Germinal center (tissue), 1 donor: Measurements from ENCODE around the gene GRIN1.

Source experiments
- DNase-seq: peaks from one replicate; pipeline ENCODE4 v3.0.0; 2012; ENCODE audit warnings: mixed read lengths, low spot score

The GRIN1 gene

DNA sequence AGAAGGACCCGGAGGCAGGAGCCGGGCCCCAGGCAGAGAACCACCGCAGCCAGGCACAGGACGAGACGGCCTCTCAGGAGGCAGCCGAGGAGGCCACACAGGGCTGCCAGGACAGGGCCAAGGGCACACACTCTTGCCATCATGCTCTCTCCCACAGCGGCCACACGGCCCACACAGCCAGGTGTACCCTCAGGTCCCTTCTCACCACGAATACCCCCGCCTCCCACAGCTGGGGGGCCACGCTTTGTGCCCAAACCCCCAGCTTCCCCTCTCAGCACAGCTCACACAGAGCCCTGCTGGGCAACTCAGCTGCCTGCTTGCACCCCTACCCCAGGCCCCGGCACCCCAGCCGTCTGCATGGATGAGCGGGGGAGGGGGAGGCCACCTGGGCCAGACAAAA is 54.8 kb downstream of the GRIN1 start:
- no peak for DNase-seq

GRCh38 chr9:137194388-137194787 is 55.4 kb downstream of the GRIN1 start:
- DNase-seq = no peak

DNA sequence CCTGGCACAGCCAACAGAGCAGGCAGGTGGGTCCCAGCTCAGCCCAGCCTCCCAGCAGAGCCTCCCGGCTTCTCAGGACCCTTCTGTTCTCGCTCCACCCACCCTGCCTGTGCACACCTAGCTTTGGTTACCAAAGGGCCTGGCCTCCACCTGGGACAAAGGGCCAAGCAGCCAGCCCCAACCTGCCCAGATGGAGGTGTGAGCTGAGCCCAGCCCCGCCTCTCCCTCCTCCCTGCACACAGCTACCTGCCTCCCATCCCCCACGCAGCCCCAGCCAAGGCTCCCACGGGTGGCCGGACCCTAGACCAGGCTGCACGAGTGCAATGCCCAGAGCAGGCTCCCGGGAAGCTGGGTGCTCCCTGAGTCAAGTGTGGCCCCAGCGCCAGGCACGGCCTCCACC is 56.0 kb downstream of the GRIN1 start:
- no peak for DNase-seq

DNA sequence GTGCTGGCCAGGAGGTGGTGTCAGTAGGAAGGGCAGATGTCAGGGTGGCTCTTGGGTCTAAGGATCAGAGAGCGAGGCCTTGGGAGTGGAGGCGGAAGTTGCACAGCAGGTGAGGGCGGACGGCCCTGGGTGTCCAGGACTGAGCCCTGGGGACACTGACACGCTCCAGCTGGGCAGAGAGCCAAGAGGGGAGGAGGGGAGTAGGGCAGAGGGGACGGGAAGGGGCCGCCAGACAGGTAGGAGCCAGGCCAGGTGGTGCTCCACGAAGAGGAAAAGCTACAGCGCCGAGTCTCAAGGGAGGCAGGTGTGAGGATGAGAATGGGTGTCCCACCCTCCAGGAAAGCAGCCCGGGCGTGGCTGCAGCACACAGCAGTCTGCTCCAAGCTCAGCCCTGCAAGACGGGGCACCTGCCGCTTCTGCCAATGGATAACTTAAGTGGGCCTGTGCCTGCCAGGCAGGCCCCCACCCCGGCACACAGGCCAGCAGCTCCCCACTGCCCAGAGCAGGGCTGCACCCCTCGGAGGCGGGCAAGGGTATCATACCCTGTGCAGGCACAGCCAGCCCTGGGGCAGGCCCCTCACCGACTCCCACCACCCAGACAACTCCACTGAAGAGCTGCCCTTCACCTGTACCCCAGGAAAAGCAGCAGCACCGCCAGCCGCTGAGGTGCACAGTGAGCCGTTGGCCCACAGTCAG is 56.7 kb downstream of the GRIN1 start:
- no peak for DNase-seq

DNA sequence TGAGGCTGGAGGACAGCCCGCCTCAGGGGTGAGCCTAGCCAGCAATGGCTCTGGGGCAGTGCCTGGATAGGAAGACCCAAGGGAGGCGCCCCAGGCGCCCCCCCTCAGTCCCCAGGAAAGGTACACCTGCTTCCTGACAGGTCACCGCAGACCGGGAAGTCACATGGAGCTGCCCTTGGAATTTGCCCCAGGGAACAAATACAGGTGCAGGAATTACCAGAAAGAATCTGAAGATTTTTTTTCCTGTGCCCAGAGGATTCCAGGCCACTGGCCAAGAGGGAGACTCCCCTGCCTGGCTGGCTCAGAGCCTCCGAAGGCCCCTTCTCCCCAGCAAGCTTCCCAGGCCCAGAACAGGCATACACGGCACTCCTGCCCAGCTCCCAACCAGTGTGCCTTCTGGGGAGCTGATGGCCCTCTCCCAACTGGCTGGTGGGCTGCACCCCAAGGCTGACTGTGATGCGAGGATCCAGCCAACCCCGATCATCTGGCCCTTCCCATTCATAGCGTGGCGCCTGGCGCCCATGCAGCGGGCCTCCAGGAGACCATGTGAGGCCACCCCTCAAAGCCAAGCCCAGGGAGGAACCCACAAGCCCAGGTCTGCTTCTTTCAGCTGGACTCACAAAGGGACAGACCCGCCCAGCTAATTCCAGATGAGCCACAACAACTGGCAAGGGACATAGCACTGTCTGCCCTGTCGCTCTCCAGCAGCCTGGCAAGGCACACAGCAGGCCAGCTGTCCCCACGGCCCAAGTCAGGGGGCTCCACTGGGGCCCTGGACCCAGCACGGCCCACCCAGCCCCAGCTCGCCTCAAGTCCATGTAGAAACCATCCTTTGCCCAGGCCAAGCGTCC is 59.3 kb downstream of the GRIN1 start:
- DNase-seq = no peak

DNA sequence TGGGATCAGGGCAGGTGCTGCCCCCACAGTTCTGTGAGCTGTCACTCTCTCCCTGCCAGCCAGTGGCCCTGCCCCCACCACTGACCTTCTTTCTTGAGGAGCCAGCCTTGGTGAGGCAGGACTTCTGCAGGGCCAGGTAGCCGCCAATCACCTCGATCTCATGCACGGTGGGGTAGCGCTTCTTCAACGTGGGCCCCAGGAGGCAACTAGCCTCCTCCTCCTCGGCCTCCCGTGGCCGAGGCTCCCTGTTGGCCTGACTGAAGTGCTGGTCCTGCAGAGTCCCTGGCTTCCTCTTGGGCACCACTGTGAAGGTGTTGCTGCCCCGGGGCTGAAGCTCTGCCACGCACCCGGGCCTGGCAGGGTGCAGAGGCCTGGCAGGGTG is 59.9 kb downstream of the GRIN1 start:
- no peak for DNase-seq

DNA sequence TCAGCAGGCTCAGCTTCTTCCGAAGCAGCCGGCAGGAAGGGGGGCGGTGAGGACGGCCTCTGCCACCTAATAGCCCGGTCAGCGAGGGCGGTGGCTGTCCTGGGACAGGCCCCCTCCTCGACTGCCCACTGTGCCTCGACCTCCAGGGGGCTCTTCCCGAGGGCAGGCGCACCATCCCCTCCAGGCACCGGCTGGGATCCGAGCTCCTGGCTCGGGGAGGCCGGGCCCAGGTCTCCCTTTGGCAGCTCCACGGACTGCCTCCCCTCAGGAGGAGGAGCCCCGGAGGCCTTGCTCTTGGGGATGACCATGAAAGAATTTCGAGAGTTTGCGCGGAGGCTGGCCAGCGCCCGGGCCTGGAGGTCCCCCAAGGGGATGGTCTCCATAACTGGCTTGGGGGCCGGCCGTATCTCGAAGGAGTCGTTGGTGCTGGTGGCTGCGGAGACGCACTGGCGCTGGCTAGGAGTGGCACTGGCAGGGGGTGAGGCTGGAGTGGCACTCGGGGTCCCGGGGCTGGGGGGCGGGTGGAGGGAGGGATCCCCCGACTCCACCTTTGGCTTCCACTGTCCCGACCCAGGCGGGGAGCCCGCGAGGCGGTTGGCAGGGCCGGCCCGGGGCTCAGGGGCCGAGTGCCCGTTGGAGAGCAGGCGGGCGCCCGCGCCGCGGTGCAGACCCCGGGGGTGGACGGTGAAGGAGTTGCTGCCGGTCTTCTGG is 60.6 kb downstream of the GRIN1 start:
- DNase-seq = no peak

GRCh38 chr9:137200311-137201204 is 61.6 kb downstream of the GRIN1 start, which contains the start of gene TPRN:
TSS of gene TPRN (minus strand) at chr9:137200741. CDS start at chr9:137200711, 30 bp downstream.
- peak; percentile 100 for DNase-seq

DNA sequence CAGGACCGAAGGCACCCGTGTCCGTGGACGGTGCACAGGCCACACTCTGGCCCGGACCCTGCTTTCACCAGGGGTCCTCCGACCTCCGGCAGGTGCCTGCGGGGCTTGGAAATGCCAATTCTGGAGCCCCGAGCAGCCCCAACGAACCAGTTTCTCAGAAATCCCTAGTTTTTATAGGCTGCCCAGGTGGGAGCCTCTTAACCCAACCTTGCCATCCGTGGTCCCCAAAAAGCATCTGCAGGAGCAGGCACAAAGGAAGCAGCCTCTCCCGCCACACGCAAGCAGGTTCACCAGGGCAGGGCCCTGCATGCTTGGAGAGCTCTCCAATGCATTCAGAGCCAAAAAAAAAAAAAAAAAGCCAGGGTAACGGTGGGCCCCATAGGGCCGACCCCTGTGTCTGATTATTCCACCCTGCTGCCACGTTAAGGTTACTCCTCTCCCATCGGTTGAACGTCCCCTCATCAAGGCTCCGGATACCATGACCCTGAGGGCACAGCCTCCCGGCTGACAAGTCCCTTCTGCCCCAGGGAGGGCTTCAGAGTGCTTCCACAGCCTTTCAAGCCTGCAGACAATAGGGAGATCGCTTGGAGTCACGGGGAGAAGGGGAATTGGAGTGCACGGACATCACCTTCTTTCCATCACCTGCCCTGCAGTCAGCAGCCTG is 62.4 kb downstream of the GRIN1 start:
- DNase-seq = no peak

DNA sequence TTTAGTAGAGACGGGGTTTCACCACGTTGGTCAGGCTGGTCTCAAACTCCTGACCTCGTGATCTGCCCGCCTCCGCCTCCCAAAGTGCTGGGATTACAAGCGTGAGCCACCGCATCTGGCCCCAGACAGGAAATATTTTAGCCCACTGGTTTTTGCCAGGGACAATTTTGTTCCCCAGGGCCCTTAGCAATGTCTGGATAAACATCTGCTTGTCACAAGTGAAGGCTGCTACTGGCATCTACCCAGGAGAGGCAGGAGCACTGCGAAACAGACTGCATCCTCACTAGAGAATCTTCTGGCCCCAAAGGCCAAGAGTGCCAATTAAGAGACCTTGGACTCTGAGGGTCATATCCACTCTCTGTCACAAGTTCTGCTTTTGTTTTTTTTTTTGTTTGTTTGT is 64.0 kb downstream of the GRIN1 start:
- DNase-seq = no peak

- no peak for DNase-seq
These were observed 65.8 kb downstream of the GRIN1 start for GRCh38 chr9:137204731-137205125.

DNA sequence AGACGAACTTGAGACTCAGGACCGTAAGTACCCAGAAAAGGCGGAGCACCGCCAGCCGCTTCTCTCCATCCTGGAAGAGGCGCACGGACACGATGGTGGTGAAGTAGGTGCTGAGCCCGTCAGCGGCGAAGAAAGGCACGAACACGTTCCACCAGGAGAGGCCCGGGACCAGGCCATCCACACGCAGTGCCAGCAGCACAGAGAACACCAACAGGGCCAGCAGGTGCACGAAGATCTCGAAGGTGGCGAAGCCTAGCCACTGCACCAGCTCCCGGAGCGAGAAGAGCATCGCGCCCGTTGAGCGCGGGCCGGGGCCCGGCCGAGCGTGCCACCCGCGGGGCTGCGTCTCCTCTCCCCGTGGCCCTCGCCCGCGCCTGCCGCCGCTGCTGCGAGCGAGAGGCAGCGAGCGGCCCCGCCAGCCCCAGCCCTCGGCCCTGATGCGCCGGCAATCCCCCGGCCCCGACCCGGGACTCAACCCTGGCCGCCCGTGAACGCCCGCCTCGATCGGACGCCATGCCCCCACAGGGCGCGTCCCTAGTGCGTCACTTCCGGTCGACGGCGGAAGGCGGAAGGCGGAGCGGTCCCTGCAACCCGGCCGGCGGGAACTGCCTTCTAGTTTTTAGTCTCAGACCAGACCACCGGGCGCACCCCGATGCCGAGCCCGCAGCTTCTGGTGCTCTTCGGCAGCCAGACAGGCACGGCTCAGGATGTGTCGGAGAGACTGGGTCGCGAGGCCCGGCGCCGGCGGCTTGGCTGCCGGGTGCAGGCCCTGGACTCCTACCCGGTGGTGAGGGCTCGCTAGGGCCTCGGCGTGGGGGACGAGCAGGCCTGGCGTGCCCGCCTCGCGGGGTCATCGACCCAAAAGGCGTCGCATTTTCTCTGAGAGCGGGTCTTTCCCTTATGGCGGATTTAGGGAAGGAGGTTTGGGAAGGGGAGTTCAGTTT is 66.4 kb downstream of the GRIN1 start, which contains the start of the genes NDOR1 and TMEM203:
NDOR1 (plus strand) TSS at position 575 of the 944 bp plus-strand sequence; CDS start at position 653, 78 bp downstream.
TMEM203 (minus strand) TSS at position 523 of the 944 bp plus-strand sequence; CDS start at position 289, 234 bp downstream.
- DNase-seq = peak; percentile 92

GRCh38 chr9:137206602-137207001 is 67.6 kb downstream of the GRIN1 start:
- no peak for DNase-seq

- DNase-seq = no peak
These were observed 72.6 kb downstream of the GRIN1 start for GRCh38 chr9:137211532-137211931.

GRCh38 chr9:137212520-137212919 is 73.6 kb downstream of the GRIN1 start:
- no peak for DNase-seq

DNA sequence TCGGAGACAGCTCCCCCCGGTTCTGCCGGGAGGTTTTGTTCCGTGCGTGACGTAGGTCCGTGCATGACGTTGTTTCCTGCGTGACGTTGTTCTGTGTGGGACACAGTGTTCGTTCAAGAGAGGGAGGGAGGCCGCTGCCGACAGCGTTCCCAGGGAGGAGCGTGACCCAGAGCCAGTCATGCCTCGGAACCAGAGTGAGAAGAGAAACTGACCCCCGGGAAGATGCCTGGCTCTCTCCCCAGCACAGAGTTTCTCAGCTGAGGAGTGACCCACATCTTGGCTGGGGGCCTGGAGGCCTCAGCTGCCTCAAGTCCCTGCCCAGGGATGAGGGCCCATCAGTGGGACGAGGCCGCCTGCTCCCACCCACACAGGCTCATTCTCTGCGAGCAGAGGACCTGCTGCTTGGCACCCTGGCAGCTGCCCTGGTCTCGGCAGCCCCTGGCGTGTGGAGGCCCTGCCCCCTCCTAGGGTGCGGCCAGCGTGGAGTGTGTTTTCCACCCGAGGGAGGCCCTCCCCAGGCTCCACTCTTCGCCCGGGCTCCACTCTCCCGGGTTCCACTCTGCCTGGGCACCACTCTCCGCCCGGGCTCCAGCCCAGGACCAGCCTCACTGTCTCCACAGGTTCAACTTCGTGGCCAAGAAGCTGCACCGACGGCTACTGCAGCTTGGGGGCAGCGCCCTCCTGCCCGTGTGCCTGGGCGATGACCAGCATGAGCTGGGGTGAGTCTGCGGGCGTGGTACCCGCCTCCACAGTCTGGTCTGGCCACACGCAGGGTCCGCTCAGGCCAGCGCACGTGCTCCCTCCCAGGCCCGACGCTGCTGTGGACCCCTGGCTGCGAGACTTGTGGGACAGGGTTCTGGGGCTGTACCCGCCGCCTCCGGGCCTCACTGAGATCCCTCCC is 74.5 kb downstream of the GRIN1 start:
- no peak for DNase-seq

DNA sequence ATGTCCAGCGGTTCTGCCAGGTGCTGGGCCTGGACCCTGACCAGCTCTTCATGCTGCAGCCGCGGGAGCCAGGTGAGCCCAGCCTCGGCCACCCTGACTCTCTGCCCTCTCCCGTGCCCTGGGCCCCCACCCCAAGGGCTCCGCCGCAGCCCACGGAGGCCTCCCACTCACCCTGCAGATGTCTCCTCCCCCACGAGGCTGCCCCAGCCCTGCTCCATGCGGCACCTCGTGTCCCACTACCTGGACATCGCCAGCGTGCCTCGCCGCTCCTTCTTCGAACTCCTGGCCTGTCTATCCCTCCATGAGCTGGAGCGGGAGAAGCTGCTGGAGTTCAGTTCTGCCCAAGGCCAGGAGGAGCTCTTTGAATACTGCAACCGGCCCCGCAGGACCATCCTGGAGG is 75.7 kb downstream of the GRIN1 start:
- DNase-seq = no peak

- DNase-seq = no peak
These were observed 76.4 kb downstream of the GRIN1 start for GRCh38 chr9:137215196-137215986.
